GM12878 (cell line): ENCODE measurements around the gene MSL3B.

Source experiments
- ATAC-seq: fragments of 200-7000 bp; cut with Tn5 transposase; 3 replicates; pipeline ENCODE4 v1.9.1; 2020; ENCODE audit warnings: mild to moderate bottlenecking, moderate library complexity
- BruUV-seq: library from RNA; stranded (reverse); fragments of 400-500 nt; replicated peaks from 2 replicates; lab custom pipeline; 2021; lab: Mats Ljungman, UMichigan
- CTCF ChIA-PET: fragments of 300-600 bp; sonication (Branson Sonifier 250); formaldehyde crosslinking; extraction: SDS; loops from one replicate; lab custom pipeline; 2021; ENCODE audit warnings: inconsistent platforms; lab: Yijun Ruan, JAX
- POLR2A ChIA-PET: fragments of 350-600 bp; formaldehyde crosslinking; extraction: SDS; loops from one replicate; lab custom pipeline; 2021; ENCODE audit warnings: inconsistent platforms; lab: Charles Lee
- RAD21 ChIA-PET: fragments of 300-600 bp; sonication (Branson Sonifier 250); formaldehyde crosslinking; loops from one replicate; lab custom pipeline; 2023; ENCODE audit warnings: antibody characterized with exemption; ENCODE audit not compliant: unreplicated experiment; lab: Charles Lee
- SMC1A ChIA-PET: fragments of 300-600 bp; sonication (Branson Sonifier 250); formaldehyde crosslinking; loops from one replicate; lab custom pipeline; 2023; ENCODE audit not compliant: unreplicated experiment, uncharacterized antibody; lab: Charles Lee
- DNase-seq: peaks from one replicate; pipeline ENCODE4 v3.0.0-alpha.2; 2011; ENCODE audit warnings: low read depth, low spot score
- FAIRE-seq: peaks from 3 replicates; lab custom pipeline; 2011; peaks lifted over from hg19 to GRCh38; lab: Jason Lieb, UNC
- H2AFZ ChIP-seq: 2 replicates; pipeline ENCODE4 v1.6.0; 2011; ENCODE audit warnings: low read depth, low read length, control low read depth; ENCODE audit not compliant: control insufficient read depth
- H3K27ac ChIP-seq: 2 replicates; pipeline ENCODE4 v1.5.1; 2011; ENCODE audit warnings: control low read depth; ENCODE audit not compliant: control insufficient read depth, insufficient read depth
- H3K27me3 ChIP-seq, 2 experiments: replicated peaks in 1 of 2; 2 replicates each; pipeline versions ENCODE4 v1.6.0 to v1.6.1; 2011; ENCODE audit warnings: low read length in 1 of 2; ENCODE audit not compliant: control insufficient read depth in 2 of 2, insufficient read depth in 2 of 2
- H3K36me3 ChIP-seq, 2 experiments: 2 replicates each; pipeline ENCODE4 v1.5.1; 2011; ENCODE audit warnings: low read length in 1 of 2; ENCODE audit not compliant: control insufficient read depth in 2 of 2, insufficient read depth in 2 of 2
- H3K4me1 ChIP-seq: 2 replicates; pipeline ENCODE4 v1.6.1; 2011; ENCODE audit warnings: mild to moderate bottlenecking, low read length, moderate library complexity, mixed read lengths; ENCODE audit not compliant: control insufficient read depth, insufficient read depth
- H3K4me2 ChIP-seq: 2 replicates; pipeline ENCODE4 v1.6.0; 2011; ENCODE audit warnings: control low read depth; ENCODE audit not compliant: control insufficient read depth, insufficient read depth
- H3K4me3 ChIP-seq: fragments of 200-600 bp; sonication (generic); 2 replicates; pipeline ENCODE4 v1.5.1; 2016
- H3K79me2 ChIP-seq: 2 replicates; pipeline ENCODE4 v1.6.0; 2011; ENCODE audit warnings: low read length; ENCODE audit not compliant: control insufficient read depth, insufficient read depth
- H3K9ac ChIP-seq: 2 replicates; pipeline ENCODE4 v1.8.0; 2011; ENCODE audit warnings: low read length, control low read depth, mixed read lengths; ENCODE audit not compliant: control insufficient read depth, insufficient read depth
- H3K9me3 ChIP-seq: replicated peaks from 3 replicates; pipeline ENCODE4 v1.5.1; 2011; ENCODE audit warnings: mild to moderate bottlenecking, low read length; ENCODE audit not compliant: control insufficient read depth, insufficient read depth
- H4K20me1 ChIP-seq: 2 replicates; pipeline ENCODE4 v1.6.0; 2011; ENCODE audit not compliant: control insufficient read depth, insufficient read depth
- BRCA1 ChIP-seq: IDR thresholded peaks from 2 replicates; pipeline ENCODE4 v1.6.1; 2011; ENCODE audit warnings: low read depth, low read length, improper control_type of control experiment
- GABPA ChIP-seq: IDR thresholded peaks from 2 replicates; pipeline ENCODE4 v1.6.1; 2014; ENCODE audit warnings: antibody characterized with exemption, low read depth, mild to moderate bottlenecking, inconsistent platforms
- SP1 ChIP-seq: IDR thresholded peaks from one replicate; pipeline ENCODE4 v1.6.1; 2011; ENCODE audit warnings: low read depth, low read length
- WGBS: methylation state at CpG from one replicate; pipeline ENCODE4 v1.1.6; 2016; ENCODE audit warnings: low lambda C conversion rate; ENCODE audit not compliant: insufficient replicate concordance, insufficient coverage; ENCODE audit errors: missing lambda C conversion rate; 5-methylcytosine and 5-hydroxymethylcytosine counted together
- in situ Hi-C: fragments of 300-500 bp; cut with MboI; formaldehyde crosslinking; loops from 9 replicates; pipeline ENCODE4 v1.14.3; 2018; ENCODE audit warnings: mixed read lengths
- intact Hi-C: fragments of 100-400 bp; cut with micrococcal nuclease; formaldehyde crosslinking; loops from one replicate; pipeline ENCODE4 v1.14.2; 2022; ENCODE audit not compliant: unreplicated experiment
- TF ChIP-seq, protein P1 (sequence below): IDR thresholded peaks from 2 replicates; pipeline ENCODE4 v1.6.1; 2011; ENCODE audit warnings: low read depth, mild to moderate bottlenecking, low read length, moderate library complexity, borderline replicate concordance; ENCODE audit errors: extremely low read depth
- TF ChIP-seq, protein P2 (sequence below): fragments of 450-650 bp; conservative IDR thresholded peaks from 2 replicates; pipeline ENCODE4 v1.6.1; 2017; ENCODE audit warnings: mild to moderate bottlenecking, moderate library complexity

The MSL3B gene

DNA sequence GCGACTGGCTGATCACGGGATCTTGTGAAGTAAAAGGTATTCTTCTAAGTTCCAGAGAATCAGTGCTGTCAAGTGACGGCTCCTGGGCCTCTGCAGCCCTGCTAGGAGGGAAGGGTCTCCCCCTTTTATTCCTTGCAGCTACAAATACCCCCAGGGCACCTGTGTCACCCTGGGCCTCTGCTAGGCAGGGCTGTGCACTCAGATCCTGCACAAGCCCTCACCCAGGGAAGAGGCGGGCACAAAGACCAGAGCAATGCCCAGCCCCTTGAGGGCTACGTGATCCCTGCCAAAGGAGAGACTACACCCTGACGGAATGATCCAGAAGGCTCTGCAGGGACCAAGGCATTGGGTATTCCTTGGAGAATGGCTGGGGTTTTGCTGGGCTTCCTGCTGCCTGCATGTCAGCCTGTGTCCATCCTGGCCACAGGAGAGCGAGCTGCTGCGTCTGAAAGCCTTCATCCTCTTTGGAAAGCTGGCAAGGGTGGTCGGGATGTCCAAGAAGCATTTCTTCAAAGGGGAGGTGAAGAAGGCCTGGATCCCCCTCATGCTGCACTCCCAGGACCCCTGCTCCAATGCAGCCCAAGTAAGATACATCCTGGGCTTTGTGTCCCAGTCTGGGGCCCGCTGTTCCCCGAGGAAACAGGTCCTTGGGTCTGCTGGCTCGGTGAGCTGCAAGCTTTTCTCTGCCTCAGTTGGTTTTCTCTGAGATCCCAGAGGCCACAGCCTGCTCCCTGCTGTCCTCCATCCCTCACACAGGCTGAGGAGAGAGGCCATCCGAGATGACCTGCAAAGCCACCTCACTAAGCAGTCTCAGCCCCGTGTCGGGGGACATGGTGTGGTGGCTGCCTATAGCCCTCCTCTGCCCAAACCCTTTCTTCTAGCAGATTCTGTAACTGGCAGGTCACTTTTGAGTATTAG, 38.7 kb downstream of the MSL3B start:
- 59% methylated on average over 15 of the region's 15 CpGs for WGBS
- FAIRE-seq (no peak), DNase-seq (no peak), ATAC-seq (no peak)
- no peak overlapping the region for H3K4me2 ChIP-seq
- no peak overlapping the region for H3K27ac ChIP-seq
- no peak overlapping the region for H3K4me3 ChIP-seq
- no TSS peak for BruUV-seq
- RAD21 ChIA-PET = no interaction called here
- H3K9ac ChIP-seq = no peak overlapping the region
- SMC1A ChIA-PET = interaction anchor here (0.9 kb wide), 1 partner anchor 9 kb away, joined by 3 read pairs; no protein-coding TSS in a partner anchor
- CTCF ChIA-PET = no interaction called here
- no peak for TF ChIP-seq GABPA
- no peaks in the 10 kb centered on the region for H3K27me3 ChIP-seq
- in situ Hi-C loops (no loop called here), intact Hi-C loops (no loop called here)
- no peak overlapping the region for H2AFZ ChIP-seq
- peaks cover 2 to 8% of the 10 kb centered on the region in 2 experiments; a peak in 2 of 4 replicates for H3K36me3 ChIP-seq
- POLR2A ChIA-PET = interaction anchor here (0.5 kb wide), 1 partner anchor 1187 kb away, joined by 6 read pairs; no protein-coding TSS in a partner anchor
- no peaks in the 10 kb centered on the region for H3K79me2 ChIP-seq
- no peaks in the 10 kb centered on the region for H3K4me1 ChIP-seq
- H3K9me3 ChIP-seq = no peaks in the 10 kb centered on the region
- no peaks in the 10 kb centered on the region for H4K20me1 ChIP-seq

DNA sequence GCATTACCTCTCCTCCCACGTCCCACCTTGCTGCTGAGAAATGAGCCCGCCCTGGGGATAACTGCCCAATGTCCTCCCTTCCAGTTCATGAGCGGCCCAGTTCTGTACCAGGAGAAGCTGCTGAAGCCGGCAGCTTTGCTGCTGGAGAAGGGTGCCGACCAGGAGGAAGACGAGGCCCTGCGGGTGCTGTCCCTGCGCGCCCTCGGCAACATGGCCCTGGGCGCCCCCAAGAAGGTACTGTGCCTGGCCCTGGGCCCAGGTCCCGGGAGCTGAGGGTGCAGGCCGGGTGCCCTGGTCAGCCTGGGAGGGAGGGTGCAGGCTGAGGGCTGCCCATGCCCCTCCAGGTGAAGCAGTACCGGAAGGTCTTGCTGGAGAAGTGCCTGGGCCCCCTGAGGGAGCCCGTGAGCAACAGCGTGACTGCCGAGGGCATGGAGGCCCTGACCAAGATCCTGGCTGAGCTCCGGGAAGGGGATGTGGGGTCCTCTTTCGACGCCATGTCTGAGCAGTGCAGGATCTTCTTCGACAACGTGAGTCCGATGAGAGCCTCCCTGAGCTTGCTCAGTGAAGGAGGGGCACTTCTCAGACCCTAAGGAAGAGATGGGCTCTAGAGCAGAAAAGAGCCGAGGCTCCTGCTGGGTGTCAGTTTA, 39.5 kb downstream of the MSL3B start:
- H3K27ac ChIP-seq = no peak overlapping the region
- BruUV-seq = no TSS peak
- DNase-seq = no peak
- WGBS = 48% methylated on average over 21 of the region's 24 CpGs
- no peak for FAIRE-seq
- intact Hi-C loops = no loop called here
- H2AFZ ChIP-seq = no peak overlapping the region
- H4K20me1 ChIP-seq = no peaks in the 10 kb centered on the region
- no peaks in the 10 kb centered on the region for H3K27me3 ChIP-seq
- ATAC-seq = no peak
- H3K4me1 ChIP-seq = no peaks in the 10 kb centered on the region
- RAD21 ChIA-PET = no interaction called here
- H3K79me2 ChIP-seq = no peaks in the 10 kb centered on the region
- TF ChIP-seq, protein P1, sequence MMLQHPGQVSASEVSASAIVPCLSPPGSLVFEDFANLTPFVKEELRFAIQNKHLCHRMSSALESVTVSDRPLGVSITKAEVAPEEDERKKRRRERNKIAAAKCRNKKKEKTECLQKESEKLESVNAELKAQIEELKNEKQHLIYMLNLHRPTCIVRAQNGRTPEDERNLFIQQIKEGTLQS = no peak
- TF ChIP-seq, protein P2, sequence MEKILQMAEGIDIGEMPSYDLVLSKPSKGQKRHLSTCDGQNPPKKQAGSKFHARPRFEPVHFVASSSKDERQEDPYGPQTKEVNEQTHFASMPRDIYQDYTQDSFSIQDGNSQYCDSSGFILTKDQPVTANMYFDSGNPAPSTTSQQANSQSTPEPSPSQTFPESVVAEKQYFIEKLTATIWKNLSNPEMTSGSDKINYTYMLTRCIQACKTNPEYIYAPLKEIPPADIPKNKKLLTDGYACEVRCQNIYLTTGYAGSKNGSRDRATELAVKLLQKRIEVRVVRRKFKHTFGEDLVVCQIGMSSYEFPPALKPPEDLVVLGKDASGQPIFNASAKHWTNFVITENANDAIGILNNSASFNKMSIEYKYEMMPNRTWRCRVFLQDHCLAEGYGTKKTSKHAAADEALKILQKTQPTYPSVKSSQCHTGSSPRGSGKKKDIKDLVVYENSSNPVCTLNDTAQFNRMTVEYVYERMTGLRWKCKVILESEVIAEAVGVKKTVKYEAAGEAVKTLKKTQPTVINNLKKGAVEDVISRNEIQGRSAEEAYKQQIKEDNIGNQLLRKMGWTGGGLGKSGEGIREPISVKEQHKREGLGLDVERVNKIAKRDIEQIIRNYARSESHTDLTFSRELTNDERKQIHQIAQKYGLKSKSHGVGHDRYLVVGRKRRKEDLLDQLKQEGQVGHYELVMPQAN = no peak
- TF ChIP-seq BRCA1 (no peak), SP1 (no peak)
- TF ChIP-seq, all 136 proteins: peak for 0
- peaks cover 0 to 4% of the 10 kb centered on the region in 2 experiments; a peak in 1 of 4 replicates for H3K36me3 ChIP-seq
- POLR2A ChIA-PET = interaction anchor here (0.5 kb wide), 1 partner anchor 1186 kb away, joined by 6 read pairs; no protein-coding TSS in a partner anchor
- no peak overlapping the region for H3K4me2 ChIP-seq
- no peak overlapping the region for H3K4me3 ChIP-seq
- no peak overlapping the region for H3K9ac ChIP-seq
- in situ Hi-C loops = no loop called here
- no peaks in the 10 kb centered on the region for H3K9me3 ChIP-seq
- SMC1A ChIA-PET = no interaction called here
- CTCF ChIA-PET = no interaction called here
